ENCODE measurements around the gene MS4A10.
"Not testable (repeated sequence)": the region's sequence is repeated elsewhere in the genome, so short reads cannot be mapped to it uniquely, and the experiment has no call there.

- TF ChIP-seq CTCF (IDR thresholded peaks at IDR 0.05 in 8 of 11, conservative IDR thresholded peaks at IDR 0.05 in 3 of 11); POLR2AphosphoS5 (IDR thresholded peaks at IDR 0.05); POLR2A (IDR thresholded peaks at IDR 0.05): not testable (repeated sequence)
These were observed 26.5 kb upstream of the MS4A10 start for GRCh38 chr11:60758671-60759070.

Data from spleen (tissue), 7 donors.